ENCODE data around the gene ATF6B. TPM values are rescaled to one million over a fixed set of nuclear protein-coding genes. Genes with fewer than 3 reads are reported as not detected.
"Not testable (repeated sequence)": the region's sequence is repeated elsewhere in the genome, so short reads cannot be mapped to it uniquely, and the experiment has no call there.

ATF6B gene
- total and polyA plus RNA-seq, 9 donors = 27.8 to 100 (median 72.9) TPM

GRCh38 chr6:32146687-32147086 lies 18.6 kb upstream of the ATF6B start:
- no peaks in the 10 kb centered on the region for H3K4me1 ChIP-seq (ENCODE audit: insufficient read depth)
- H3K36me3 ChIP-seq = no peaks in the 10 kb centered on the region
- no peak overlapping the region for H3K4me3 ChIP-seq
- WGBS, 3 donors = 17 to 20% (median 19%) methylated on average over 4 of the region's 4 CpGs
- TF ChIP-seq EP300 (IDR thresholded peaks at IDR 0.05) (no peak), POLR2A (IDR thresholded peaks at IDR 0.05) (no peak), CTCF (IDR thresholded peaks at IDR 0.05) (no peak)
- intact Hi-C loops (cut with DNase I) = no loop called here
- no peaks in the 10 kb centered on the region for H3K27me3 ChIP-seq
- DNase-seq = no peak
- peak overlapping the region in 1 of 2 donors; percentile 32 for H3K27ac ChIP-seq
- no peaks in the 10 kb centered on the region for H3K9me3 ChIP-seq

GRCh38 chr6:32146287-32146686 lies 18.2 kb upstream of the ATF6B start:
- TF ChIP-seq CTCF (IDR thresholded peaks at IDR 0.05) (no peak), EP300 (IDR thresholded peaks at IDR 0.05) (no peak), POLR2A (IDR thresholded peaks at IDR 0.05) (no peak)
- no peak for DNase-seq
- Histone ChIP-seq H3K9me3 (no peaks in the 10 kb centered on the region), H3K36me3 (no peaks in the 10 kb centered on the region), H3K27ac (peak overlapping the region in 1 of 2 donors; percentile 32), H3K4me3 (no peak overlapping the region), H3K27me3 (no peaks in the 10 kb centered on the region), H3K4me1 (ENCODE audit: insufficient read depth) (no peaks in the 10 kb centered on the region)
- intact Hi-C loops (cut with DNase I) = no loop called here
- WGBS, 3 donors = 10 to 34% (median 21%) methylated on average over 1 of the region's 1 CpG

- H3K27ac ChIP-seq; H3K9me3 ChIP-seq; H3K4me1 ChIP-seq (ENCODE audit: insufficient read depth); intact Hi-C loops (cut with DNase I); H3K4me3 ChIP-seq; DNase-seq; H3K36me3 ChIP-seq; H3K27me3 ChIP-seq: not testable (repeated sequence)
- WGBS, 3 donors = 57 to 68% (median 66%) methylated on average over 7 of the region's 7 CpGs
Measured at GRCh38 chr6:32144238-32144637, 16.2 kb upstream of the ATF6B start.

GRCh38 chr6:32140420-32141046 lies 12.5 kb upstream of the ATF6B start:
- Histone ChIP-seq H3K4me1 (ENCODE audit: insufficient read depth) (peaks cover 15% of the 10 kb centered on the region), H3K9me3 (no peaks in the 10 kb centered on the region), H3K27ac (peak overlapping the region; percentile 37 to 84), H3K36me3 (no peaks in the 10 kb centered on the region), H3K27me3 (no peaks in the 10 kb centered on the region), H3K4me3 (no peak overlapping the region)
- WGBS, 3 donors = 6 to 15% (median 12%) methylated on average over 5 of the region's 5 CpGs
- DNase-seq = peak in 1 of 5 donors; percentile 48
- TF ChIP-seq EP300 (IDR thresholded peaks at IDR 0.05) (no peak), CTCF (IDR thresholded peaks at IDR 0.05) (no peak), POLR2A (IDR thresholded peaks at IDR 0.05) (no peak)
- intact Hi-C loops (cut with DNase I) = no loop called here

GRCh38 chr6:32139590-32139989 lies 11.5 kb upstream of the ATF6B start:
- H3K9me3 ChIP-seq = no peaks in the 10 kb centered on the region
- peak in 3 of 5 donors; percentile 55 to 58 (median 58) for DNase-seq
- peak overlapping the region; percentile 37 to 84 for H3K27ac ChIP-seq
- TF ChIP-seq CTCF (IDR thresholded peaks at IDR 0.05) (no peak), EP300 (IDR thresholded peaks at IDR 0.05) (no peak), POLR2A (IDR thresholded peaks at IDR 0.05) (no peak)
- H3K27me3 ChIP-seq = no peaks in the 10 kb centered on the region
- H3K4me1 ChIP-seq (ENCODE audit: insufficient read depth) = peaks cover 15% of the 10 kb centered on the region
- H3K4me3 ChIP-seq = no peak overlapping the region
- 8 to 17% (median 16%) methylated on average over 5 of the region's 5 CpGs for WGBS, 3 donors
- no peaks in the 10 kb centered on the region for H3K36me3 ChIP-seq
- intact Hi-C loops (cut with DNase I) = no loop called here
